ENCODE data around the gene STRA8.
"Not testable (repeated sequence)": the region's sequence is repeated elsewhere in the genome, so short reads cannot be mapped to it uniquely, and the experiment has no call there.

STRA8 gene

DNA sequence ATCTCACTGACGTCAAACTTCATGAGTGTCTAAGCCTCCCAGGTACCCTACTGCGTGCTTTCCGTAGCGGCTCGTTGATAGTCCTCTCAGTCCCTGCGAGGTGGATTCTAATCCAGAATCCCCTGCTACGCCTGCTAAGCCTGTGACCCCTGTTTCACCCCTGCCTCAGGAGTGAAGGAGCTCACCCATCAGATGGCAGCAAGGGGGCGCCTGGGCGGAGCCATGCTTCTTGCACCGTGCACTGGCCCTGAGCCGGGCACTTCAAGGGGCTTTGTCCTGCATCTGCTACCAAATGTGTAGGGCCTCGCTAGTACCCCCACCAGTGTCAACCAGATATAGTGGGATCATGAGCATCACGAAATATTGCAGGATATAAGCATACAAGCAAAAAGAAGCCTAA, 918 bp upstream of the STRA8 start:
- no peak for DNase-seq (ENCODE audit: low read depth)
- H3K4me3 ChIP-seq (ENCODE audit: low read depth, low read length), result no peak overlapping the region
- TF ChIP-seq, protein P1, sequence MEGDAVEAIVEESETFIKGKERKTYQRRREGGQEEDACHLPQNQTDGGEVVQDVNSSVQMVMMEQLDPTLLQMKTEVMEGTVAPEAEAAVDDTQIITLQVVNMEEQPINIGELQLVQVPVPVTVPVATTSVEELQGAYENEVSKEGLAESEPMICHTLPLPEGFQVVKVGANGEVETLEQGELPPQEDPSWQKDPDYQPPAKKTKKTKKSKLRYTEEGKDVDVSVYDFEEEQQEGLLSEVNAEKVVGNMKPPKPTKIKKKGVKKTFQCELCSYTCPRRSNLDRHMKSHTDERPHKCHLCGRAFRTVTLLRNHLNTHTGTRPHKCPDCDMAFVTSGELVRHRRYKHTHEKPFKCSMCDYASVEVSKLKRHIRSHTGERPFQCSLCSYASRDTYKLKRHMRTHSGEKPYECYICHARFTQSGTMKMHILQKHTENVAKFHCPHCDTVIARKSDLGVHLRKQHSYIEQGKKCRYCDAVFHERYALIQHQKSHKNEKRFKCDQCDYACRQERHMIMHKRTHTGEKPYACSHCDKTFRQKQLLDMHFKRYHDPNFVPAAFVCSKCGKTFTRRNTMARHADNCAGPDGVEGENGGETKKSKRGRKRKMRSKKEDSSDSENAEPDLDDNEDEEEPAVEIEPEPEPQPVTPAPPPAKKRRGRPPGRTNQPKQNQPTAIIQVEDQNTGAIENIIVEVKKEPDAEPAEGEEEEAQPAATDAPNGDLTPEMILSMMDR (IDR thresholded peaks at IDR 0.05; ENCODE audit: low read depth, low read length, missing control alignments), result no peak
- in situ Hi-C loops (cut with HindIII; ENCODE audit: low sequenced_read_pairs), result no loop called here

DNA sequence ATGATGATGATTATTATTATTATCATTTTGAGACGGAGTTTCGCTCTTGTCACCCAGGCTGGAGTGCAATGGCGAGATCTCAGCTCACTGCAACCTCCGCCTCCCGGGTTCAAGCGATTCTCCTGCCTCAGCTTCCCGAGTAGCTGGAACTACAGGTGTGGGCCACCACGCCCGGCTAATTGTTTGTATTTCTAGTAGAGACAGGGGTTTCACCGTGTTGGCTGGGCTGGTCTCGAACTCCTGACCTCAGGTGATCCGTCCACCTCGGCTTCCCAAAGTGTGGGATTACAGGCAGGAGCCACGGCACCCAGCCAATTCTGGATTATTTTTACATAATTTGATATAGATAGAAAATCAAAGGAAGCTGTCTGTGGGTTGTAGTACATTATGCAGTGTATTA, 457 bp downstream of the STRA8 start:
- in situ Hi-C loops (cut with HindIII; ENCODE audit: low sequenced_read_pairs); H3K4me3 ChIP-seq (ENCODE audit: low read depth, low read length); DNase-seq (ENCODE audit: low read depth): not testable (repeated sequence)

DNA sequence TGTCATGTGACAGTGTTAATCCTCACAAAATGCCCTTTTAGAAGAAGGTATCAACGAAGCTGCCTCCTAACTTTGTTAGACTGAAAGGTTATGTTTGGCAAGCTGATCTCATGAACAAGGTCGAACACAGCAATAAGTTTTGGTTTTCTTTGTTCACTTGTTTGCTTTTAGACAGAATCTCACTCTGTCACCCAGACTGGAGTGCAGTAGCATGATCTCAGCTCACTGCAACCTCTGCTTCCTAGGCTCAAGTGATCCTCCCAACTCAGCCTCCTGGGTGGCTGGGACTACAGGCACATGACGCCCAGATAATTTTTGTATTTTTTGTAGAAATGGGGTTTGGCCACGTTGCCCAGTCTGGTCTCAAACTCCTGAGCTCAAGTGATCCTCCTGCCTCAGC, 1.1 kb downstream of the STRA8 start:
- TF ChIP-seq, protein P1 (IDR thresholded peaks at IDR 0.05; ENCODE audit: low read depth, low read length, missing control alignments), result no peak
- no peak for DNase-seq (ENCODE audit: low read depth)
- in situ Hi-C loops (cut with HindIII; ENCODE audit: low sequenced_read_pairs), result no loop called here
- H3K4me3 ChIP-seq (ENCODE audit: low read depth, low read length), result no peak overlapping the region

DNA sequence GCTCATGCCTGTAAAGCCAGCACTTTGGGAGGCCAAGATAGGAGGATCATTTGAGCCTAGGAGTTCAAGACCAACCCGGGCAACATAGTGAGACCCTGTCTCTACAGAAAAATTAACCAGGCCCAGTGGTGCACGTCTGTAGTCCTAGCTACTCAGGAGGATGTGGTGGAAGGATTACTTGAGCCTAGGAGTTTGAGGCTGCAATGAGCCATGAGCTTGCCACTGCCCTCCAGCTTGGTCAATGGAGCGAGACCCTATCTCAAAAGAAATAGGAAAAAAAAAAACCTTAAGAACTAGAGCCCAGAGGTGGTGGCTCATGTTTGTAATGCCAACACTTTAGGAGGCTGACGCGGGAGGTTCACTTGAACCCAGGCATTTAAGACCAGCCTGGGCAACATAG, 2.2 kb downstream of the STRA8 start:
- in situ Hi-C loops (cut with HindIII; ENCODE audit: low sequenced_read_pairs), result no loop called here
- TF ChIP-seq, protein P1 (IDR thresholded peaks at IDR 0.05; ENCODE audit: low read depth, low read length, missing control alignments), result no peak
- H3K4me3 ChIP-seq (ENCODE audit: low read depth, low read length), result no peak overlapping the region
- no peak for DNase-seq (ENCODE audit: low read depth)

DNA sequence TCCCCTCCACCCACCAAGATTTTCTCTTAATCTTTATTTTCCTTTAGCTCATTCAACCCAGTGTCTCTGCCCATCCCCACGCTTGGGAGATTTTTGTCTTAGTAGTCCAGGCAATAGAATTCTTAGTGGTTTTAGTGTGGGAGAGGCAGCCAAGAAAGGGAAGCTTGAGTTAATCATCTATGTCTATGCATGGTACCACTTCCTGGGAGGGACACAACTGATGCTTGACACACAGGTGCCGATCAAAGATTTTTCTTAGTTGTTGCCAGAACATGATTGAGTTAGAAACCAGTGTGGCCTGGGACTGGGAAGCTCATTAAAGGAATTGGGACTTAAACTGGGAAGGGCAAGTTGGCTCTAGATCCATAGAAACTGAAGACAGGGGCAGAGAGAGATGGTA, 3.1 kb downstream of the STRA8 start:
- DNase-seq (ENCODE audit: low read depth), result no peak
- TF ChIP-seq, protein P1 (IDR thresholded peaks at IDR 0.05; ENCODE audit: low read depth, low read length, missing control alignments), result no peak
- no peak overlapping the region for H3K4me3 ChIP-seq (ENCODE audit: low read depth, low read length)
- in situ Hi-C loops (cut with HindIII; ENCODE audit: low sequenced_read_pairs), result no loop called here

DNA sequence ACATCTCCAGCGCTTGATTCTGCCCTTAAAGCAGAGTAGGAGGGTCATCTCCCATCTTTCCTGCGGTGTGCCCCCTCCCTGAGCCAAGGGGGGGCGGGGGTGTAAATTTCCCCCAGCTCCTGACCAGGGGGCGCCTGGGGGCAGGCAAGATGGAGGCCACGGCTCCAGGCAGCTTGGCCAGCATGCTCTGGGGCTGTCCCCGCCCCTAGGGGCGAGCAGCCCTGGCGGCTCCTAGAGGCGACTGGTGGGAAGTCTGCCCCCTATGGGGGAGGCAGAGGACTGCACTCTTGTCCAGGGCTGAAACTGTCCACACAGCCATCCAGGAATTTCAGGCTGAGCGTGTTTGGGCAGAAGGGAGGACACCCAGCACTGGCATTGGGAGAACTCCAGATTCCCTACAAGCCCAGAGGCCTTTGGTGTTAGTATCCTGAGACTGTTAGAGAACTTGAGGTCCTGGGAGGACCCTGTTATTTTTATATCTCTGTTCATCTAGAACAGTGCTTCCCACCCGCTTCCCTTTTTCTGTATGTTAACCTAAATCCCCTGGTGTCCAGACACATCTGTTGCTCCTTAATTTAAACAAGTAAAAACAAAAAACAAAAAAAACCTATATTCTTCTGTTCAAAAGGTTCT, 4.6 kb downstream of the STRA8 start:
- TF ChIP-seq, protein P1 (IDR thresholded peaks at IDR 0.05; ENCODE audit: low read depth, low read length, missing control alignments), result peak; percentile 31
- in situ Hi-C loops (cut with HindIII; ENCODE audit: low sequenced_read_pairs), result no loop called here
- DNase-seq (ENCODE audit: low read depth), result no peak
- no peak overlapping the region for H3K4me3 ChIP-seq (ENCODE audit: low read depth, low read length)

DNA sequence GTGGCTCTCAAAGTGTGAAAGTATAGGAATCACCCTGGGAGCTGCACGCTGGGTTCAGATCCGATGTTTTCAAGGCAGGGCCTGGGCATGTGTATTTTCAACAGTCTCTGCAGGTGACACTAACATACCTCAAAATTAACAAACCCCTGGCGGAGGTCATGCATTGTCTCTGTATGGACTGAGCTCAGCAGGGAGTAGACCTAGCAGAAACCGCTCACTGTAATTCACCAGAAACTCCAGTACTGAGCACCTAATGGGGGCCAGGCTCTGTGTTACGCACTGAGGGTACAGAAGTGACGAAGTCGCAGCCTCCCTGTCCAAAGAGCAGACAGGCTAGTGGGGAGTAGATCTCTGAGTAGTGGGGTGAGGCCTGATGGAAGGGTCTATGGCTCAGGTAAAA, 5.6 kb downstream of the STRA8 start:
- no peak overlapping the region for H3K4me3 ChIP-seq (ENCODE audit: low read depth, low read length)
- TF ChIP-seq, protein P1 (IDR thresholded peaks at IDR 0.05; ENCODE audit: low read depth, low read length, missing control alignments), result no peak
- in situ Hi-C loops (cut with HindIII; ENCODE audit: low sequenced_read_pairs), result no loop called here
- no peak for DNase-seq (ENCODE audit: low read depth)
